Measurements from ENCODE around the gene ZFTA. TPM values are rescaled to one million over a fixed set of nuclear protein-coding genes. Genes with fewer than 3 reads are reported as not detected.
"Not testable (repeated sequence)": the region's sequence is repeated elsewhere in the genome, so short reads cannot be mapped to it uniquely, and the experiment has no call there.

ZFTA gene
- total and polyA plus RNA-seq, 2 experiments from 2014 or later, result 10.0 to 42.8 TPM

- H3K27ac ChIP-seq, result no peak overlapping the region
- TF ChIP-seq, protein P1, sequence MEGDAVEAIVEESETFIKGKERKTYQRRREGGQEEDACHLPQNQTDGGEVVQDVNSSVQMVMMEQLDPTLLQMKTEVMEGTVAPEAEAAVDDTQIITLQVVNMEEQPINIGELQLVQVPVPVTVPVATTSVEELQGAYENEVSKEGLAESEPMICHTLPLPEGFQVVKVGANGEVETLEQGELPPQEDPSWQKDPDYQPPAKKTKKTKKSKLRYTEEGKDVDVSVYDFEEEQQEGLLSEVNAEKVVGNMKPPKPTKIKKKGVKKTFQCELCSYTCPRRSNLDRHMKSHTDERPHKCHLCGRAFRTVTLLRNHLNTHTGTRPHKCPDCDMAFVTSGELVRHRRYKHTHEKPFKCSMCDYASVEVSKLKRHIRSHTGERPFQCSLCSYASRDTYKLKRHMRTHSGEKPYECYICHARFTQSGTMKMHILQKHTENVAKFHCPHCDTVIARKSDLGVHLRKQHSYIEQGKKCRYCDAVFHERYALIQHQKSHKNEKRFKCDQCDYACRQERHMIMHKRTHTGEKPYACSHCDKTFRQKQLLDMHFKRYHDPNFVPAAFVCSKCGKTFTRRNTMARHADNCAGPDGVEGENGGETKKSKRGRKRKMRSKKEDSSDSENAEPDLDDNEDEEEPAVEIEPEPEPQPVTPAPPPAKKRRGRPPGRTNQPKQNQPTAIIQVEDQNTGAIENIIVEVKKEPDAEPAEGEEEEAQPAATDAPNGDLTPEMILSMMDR (IDR thresholded peaks at IDR 0.05; ENCODE audit: low read depth, low read length), result no peak
These were observed 17.2 kb upstream of the ZFTA start for GRCh38 chr11:63785823-63786222.

DNA sequence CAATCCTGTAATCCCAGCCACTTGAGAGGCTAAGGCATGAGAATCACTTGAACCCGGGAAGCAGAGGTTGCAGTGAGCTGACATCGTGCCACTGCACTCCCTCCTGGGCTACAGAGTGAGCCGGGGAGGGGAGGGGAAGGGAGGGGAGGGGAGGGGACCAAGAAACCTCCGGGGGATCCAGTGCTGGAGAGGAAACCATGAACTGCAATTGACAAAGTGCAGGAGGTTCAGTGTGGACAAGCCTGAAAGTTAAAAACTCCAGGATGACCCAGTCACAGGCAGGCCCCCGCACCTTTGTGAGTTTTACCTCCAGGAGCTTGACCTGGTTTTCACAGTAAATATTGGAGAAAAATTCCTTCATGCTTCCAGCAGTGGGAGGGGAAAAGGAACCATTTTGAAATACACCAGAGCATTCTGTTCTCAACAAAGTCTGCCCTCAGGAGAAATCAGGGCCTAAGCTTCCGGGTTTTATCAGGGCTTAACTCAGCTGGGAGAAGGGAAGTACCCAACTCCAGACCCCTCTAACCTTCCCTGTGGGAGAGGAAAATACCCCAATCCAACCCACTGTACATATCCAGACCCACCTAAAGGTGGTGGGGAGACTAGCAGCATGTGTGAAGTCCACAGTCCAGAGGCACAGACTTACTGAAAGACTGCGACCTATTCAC is 15.5 kb upstream of the ZFTA start:
- TF ChIP-seq, protein P1 (IDR thresholded peaks at IDR 0.05; ENCODE audit: low read depth, low read length), result no peak
- Histone ChIP-seq H3K9me3 (ENCODE audit: low read depth) (no peaks in the 10 kb centered on the region), H3K27me3 (no peaks in the 10 kb centered on the region), H3K27ac (peak overlapping the region; percentile 5), H3K36me3 (no peaks in the 10 kb centered on the region), H3K4me3 (no peak overlapping the region), H3K4me1 (ENCODE audit: low read depth) (peaks cover 3% of the 10 kb centered on the region)
- DNase-seq (ENCODE audit: low read depth in 1 of 2, low spot score in 1 of 2), result peak in 1 of 2 donors; percentile 32

More at GRCh38 chr11:63785823-63786222, 17.2 kb upstream of the ZFTA start:
- no peaks in the 10 kb centered on the region for H3K27me3 ChIP-seq
- no peak overlapping the region for H3K4me3 ChIP-seq
- H3K36me3 ChIP-seq, result no peaks in the 10 kb centered on the region
- no peak for DNase-seq (ENCODE audit: low read depth in 1 of 2, low spot score in 1 of 2)
- H3K9me3 ChIP-seq (ENCODE audit: low read depth), result no peaks in the 10 kb centered on the region
- peaks cover 3% of the 10 kb centered on the region for H3K4me1 ChIP-seq (ENCODE audit: low read depth)

- TF ChIP-seq, protein P1 (IDR thresholded peaks at IDR 0.05; ENCODE audit: low read depth, low read length), result no peak
- DNase-seq (ENCODE audit: low read depth in 1 of 2, low spot score in 1 of 2), result no peak
- Histone ChIP-seq H3K4me3 (no peak overlapping the region), H3K36me3 (no peaks in the 10 kb centered on the region), H3K27me3 (no peaks in the 10 kb centered on the region), H3K9me3 (ENCODE audit: low read depth) (no peaks in the 10 kb centered on the region), H3K4me1 (ENCODE audit: low read depth) (peaks cover 3% of the 10 kb centered on the region), H3K27ac (no peak overlapping the region)
These were observed 14.2 kb upstream of the ZFTA start for GRCh38 chr11:63782749-63783148.

DNA sequence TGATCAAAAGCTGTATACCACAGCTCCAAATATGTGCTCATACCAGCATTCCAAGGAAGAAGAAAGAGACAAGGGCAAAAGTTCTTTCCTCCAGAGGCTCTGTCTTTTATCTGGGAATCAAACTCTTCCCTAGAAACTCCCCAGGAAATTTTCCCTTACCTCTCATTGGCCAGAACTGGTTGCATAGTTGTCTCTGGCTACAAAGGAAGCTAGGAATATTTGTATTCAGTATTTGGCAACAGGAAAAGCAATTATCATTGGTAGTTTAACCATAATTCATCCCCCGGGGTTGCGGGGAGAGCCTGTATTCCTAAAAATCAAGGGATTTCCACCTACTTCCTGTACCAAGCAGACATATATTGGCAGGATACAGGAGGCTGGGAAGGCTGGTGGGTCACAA is 10.5 kb upstream of the ZFTA start:
- Histone ChIP-seq H3K27ac (no peak overlapping the region), H3K27me3 (no peaks in the 10 kb centered on the region), H3K36me3 (no peaks in the 10 kb centered on the region), H3K9me3 (ENCODE audit: low read depth) (no peaks in the 10 kb centered on the region), H3K4me1 (ENCODE audit: low read depth) (peaks cover 3% of the 10 kb centered on the region), H3K4me3 (no peak overlapping the region)
- TF ChIP-seq, protein P1 (IDR thresholded peaks at IDR 0.05; ENCODE audit: low read depth, low read length), result no peak
- DNase-seq (ENCODE audit: low read depth in 1 of 2, low spot score in 1 of 2), result peak in 1 of 2 donors; percentile 50

DNA sequence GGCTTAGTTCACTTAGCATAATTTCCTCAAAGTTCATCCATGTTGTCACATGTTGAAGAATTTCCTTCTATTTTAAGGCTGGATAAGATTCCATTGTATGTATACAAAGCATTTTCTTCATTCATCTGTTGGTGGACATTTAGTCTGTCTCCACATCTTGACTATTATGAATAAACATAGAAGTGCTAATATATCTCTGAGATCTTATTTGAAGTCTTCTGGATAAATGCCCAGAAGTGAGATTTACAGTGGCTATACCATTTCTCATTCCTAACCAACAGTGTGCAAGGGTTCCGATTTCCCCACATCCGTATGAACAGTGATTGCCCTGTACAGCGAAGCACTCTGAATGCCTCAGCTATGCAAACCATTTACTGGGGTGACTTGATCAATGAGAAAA is 6.6 kb upstream of the ZFTA start:
- H3K27me3 ChIP-seq, result no peaks in the 10 kb centered on the region
- TF ChIP-seq, protein P1 (IDR thresholded peaks at IDR 0.05; ENCODE audit: low read depth, low read length), result no peak
- H3K4me3 ChIP-seq, result no peak overlapping the region
- DNase-seq (ENCODE audit: low read depth in 1 of 2, low spot score in 1 of 2), result no peak
- H3K27ac ChIP-seq, result no peak overlapping the region
- peaks cover under 1% of the 10 kb centered on the region for H3K4me1 ChIP-seq (ENCODE audit: low read depth)
- H3K36me3 ChIP-seq, result no peaks in the 10 kb centered on the region
- H3K9me3 ChIP-seq (ENCODE audit: low read depth), result no peaks in the 10 kb centered on the region

GRCh38 chr11:63771741-63772318 is 3.3 kb upstream of the ZFTA start:
- H3K36me3 ChIP-seq; H3K27ac ChIP-seq; H3K4me3 ChIP-seq; DNase-seq (ENCODE audit: low read depth in 1 of 2, low spot score in 1 of 2); H3K9me3 ChIP-seq (ENCODE audit: low read depth); H3K27me3 ChIP-seq: not testable (repeated sequence)
- H3K4me1 ChIP-seq (ENCODE audit: low read depth), result peaks cover 12% of the 10 kb centered on the region

Data from cardiac muscle cell (in vitro differentiated cells and primary cell).